ENCODE measurements around the gene RGS2. TPM values are rescaled to one million over a fixed set of nuclear protein-coding genes. Genes with fewer than 3 reads are reported as not detected.
A peak's percentile ranks its signal among the peaks of the same experiment; 100 is the strongest.

The RGS2 gene
- total RNA-seq, 4 donors from 2014 or later, result 24.5 to 54.1 (median 29.0) TPM

- no peak overlapping the region for H3K4me3 ChIP-seq (ENCODE audit: low read depth, poor library complexity, severe bottlenecking)
- WGBS, 2 donors, result 52 to 65% methylated on average over 2 of the region's 2 CpGs
- intact Hi-C loops (cut with DNase I; ENCODE audit: low total_unique reads), result no loop called here
- DNase-seq (ENCODE audit: low spot score in 2 of 2), result peak in 1 of 2 donors; percentile 29
- TF ChIP-seq POLR2A (IDR thresholded peaks at IDR 0.05), result no peak
- TF ChIP-seq CTCF (IDR thresholded peaks at IDR 0.05), result no peak
Observed at GRCh38 chr1:192805832-192806323, 3.0 kb upstream of the RGS2 start.

GRCh38 chr1:192807211-192808162, 1.4 kb upstream of the RGS2 start:
- no peak for DNase-seq (ENCODE audit: low spot score in 2 of 2)
- TF ChIP-seq POLR2A (IDR thresholded peaks at IDR 0.05), result no peak
- no peak for TF ChIP-seq CTCF (IDR thresholded peaks at IDR 0.05)
- 14 to 16% methylated on average over 9 of the region's 9 CpGs for WGBS, 2 donors
- H3K4me3 ChIP-seq (ENCODE audit: low read depth, poor library complexity, severe bottlenecking), result no peak overlapping the region
- intact Hi-C loops (cut with DNase I; ENCODE audit: low total_unique reads), result no loop called here

GRCh38 chr1:192808163-192808517, 699 bp upstream of the RGS2 start:
- intact Hi-C loops (cut with DNase I; ENCODE audit: low total_unique reads), result no loop called here
- TF ChIP-seq POLR2A (IDR thresholded peaks at IDR 0.05), result no peak
- TF ChIP-seq CTCF (IDR thresholded peaks at IDR 0.05), result no peak

GRCh38 chr1:192809307-192810252, 741 bp downstream of the RGS2 start:
- TF ChIP-seq POLR2A (IDR thresholded peaks at IDR 0.05) (no peak), CTCF (IDR thresholded peaks at IDR 0.05) (no peak)
- peak overlapping the region; percentile 68 for H3K4me3 ChIP-seq (ENCODE audit: low read depth, poor library complexity, severe bottlenecking)
- intact Hi-C loops (cut with DNase I; ENCODE audit: low total_unique reads), result no loop called here
- WGBS, 2 donors, result 15 to 16% methylated on average over 25 of the region's 25 CpGs
- peak in 1 of 2 donors; percentile 86 for DNase-seq (ENCODE audit: low spot score in 2 of 2)

More at GRCh38 chr1:192808163-192808517, 699 bp upstream of the RGS2 start:
- no peak for DNase-seq (ENCODE audit: low spot score in 2 of 2)
- H3K4me3 ChIP-seq (ENCODE audit: low read depth, poor library complexity, severe bottlenecking), result peak overlapping the region; percentile 68
- 0% methylated on average over 8 of the region's 8 CpGs for WGBS, 2 donors

GRCh38 chr1:192810253-192810880, 1.5 kb downstream of the RGS2 start:
- intact Hi-C loops (cut with DNase I; ENCODE audit: low total_unique reads), result no loop called here
- WGBS, 2 donors, result 73 to 76% methylated on average over 5 of the region's 5 CpGs
- TF ChIP-seq POLR2A (IDR thresholded peaks at IDR 0.05) (no peak), CTCF (IDR thresholded peaks at IDR 0.05) (no peak)
- DNase-seq (ENCODE audit: low spot score in 2 of 2), result no peak
- H3K4me3 ChIP-seq (ENCODE audit: low read depth, poor library complexity, severe bottlenecking), result no peak overlapping the region

Measured in lower leg skin (tissue), 4 donors.